Effector memory CD4-positive, alpha-beta T cell (primary cell): Measurements from ENCODE around the gene SSRP1.
"Not testable (repeated sequence)": the region's sequence is repeated elsewhere in the genome, so short reads cannot be mapped to it uniquely, and the experiment has no call there.

Experiments used
- DNase-seq, 3 donors: peaks; one replicate each; pipeline ENCODE4 v3.0.0-alpha.2; 2020
- H3K27ac ChIP-seq: 2 replicates; pipeline ENCODE4 v1.7.0; 2013; ENCODE audit warnings: mild to moderate bottlenecking, low read length, moderate library complexity; ENCODE audit not compliant: insufficient read depth, poor library complexity, severe bottlenecking
- H3K27me3 ChIP-seq: replicated peaks from 2 replicates; pipeline ENCODE4 v1.7.0; 2013; ENCODE audit warnings: mild to moderate bottlenecking, low read length; ENCODE audit not compliant: insufficient read depth, control insufficient read depth, poor library complexity, severe bottlenecking
- H3K36me3 ChIP-seq: 2 replicates; pipeline ENCODE4 v1.7.0; 2013; ENCODE audit warnings: mild to moderate bottlenecking, low read length, moderate library complexity; ENCODE audit not compliant: control insufficient read depth, insufficient read depth
- H3K4me1 ChIP-seq: 2 replicates; pipeline ENCODE4 v1.7.0; 2013; ENCODE audit warnings: low read length, mild to moderate bottlenecking; ENCODE audit not compliant: control insufficient read depth, insufficient read depth, poor library complexity, severe bottlenecking
- H3K4me3 ChIP-seq: 2 replicates; pipeline ENCODE4 v1.7.0; 2013; ENCODE audit warnings: low read length, low read depth, mild to moderate bottlenecking; ENCODE audit not compliant: insufficient read depth, poor library complexity, severe bottlenecking
- H3K9me3 ChIP-seq: 2 replicates; pipeline ENCODE4 v1.7.0; 2013; ENCODE audit warnings: mild to moderate bottlenecking, low read length, moderate library complexity; ENCODE audit not compliant: control insufficient read depth

The SSRP1 gene

DNA sequence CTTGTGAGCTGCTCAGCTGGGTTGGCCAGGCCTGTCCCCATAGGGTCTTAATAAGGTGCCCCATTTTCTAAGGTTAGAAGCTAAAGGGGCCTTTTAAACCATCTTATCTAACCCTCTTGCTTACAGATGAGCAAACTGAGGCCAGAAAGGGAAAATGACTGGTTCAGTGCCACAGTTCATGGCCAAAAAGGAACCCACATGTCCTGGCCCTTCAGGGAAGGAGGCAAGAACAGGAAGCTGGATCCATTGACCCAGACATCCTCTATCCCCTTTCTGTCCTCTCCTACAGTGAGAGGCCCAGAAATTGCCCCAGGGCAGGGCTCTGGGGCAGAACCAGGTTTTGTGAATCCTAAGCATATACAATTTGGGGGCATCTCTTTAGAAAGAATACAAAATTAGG, 35.2 kb upstream of the SSRP1 start:
- no peak overlapping the region for H3K4me3 ChIP-seq
- H3K36me3 ChIP-seq: no peaks in the 10 kb centered on the region
- no peaks in the 10 kb centered on the region for H3K27me3 ChIP-seq
- H3K9me3 ChIP-seq: no peaks in the 10 kb centered on the region
- no peaks in the 10 kb centered on the region for H3K4me1 ChIP-seq
- no peak for DNase-seq
- H3K27ac ChIP-seq: no peak overlapping the region

DNA sequence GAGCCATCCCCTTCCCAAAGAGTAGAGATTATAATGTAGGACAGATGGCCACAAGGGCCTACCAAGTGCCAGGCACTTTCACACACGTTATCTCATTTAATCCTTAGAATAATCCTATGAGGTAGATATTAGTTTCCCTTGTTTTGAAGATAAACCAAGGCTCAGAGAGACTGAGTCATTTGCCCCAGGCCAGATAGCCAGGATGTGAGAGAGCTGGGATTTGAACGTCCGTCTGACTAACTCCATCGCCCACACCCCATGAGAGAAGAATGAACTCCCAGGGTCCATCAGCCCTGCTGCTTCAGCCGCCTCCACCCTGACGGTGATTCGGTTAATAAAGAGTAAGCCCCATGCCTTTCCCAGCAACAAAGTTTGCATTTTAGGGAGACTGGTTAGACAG, 34.6 kb upstream of the SSRP1 start:
- no peaks in the 10 kb centered on the region for H3K9me3 ChIP-seq
- H3K4me1 ChIP-seq: no peaks in the 10 kb centered on the region
- H3K4me3 ChIP-seq: no peak overlapping the region
- DNase-seq: no peak
- H3K36me3 ChIP-seq: no peaks in the 10 kb centered on the region
- no peak overlapping the region for H3K27ac ChIP-seq
- H3K27me3 ChIP-seq: no peaks in the 10 kb centered on the region

- H3K4me1 ChIP-seq: no peaks in the 10 kb centered on the region
- no peak for DNase-seq
- no peak overlapping the region for H3K4me3 ChIP-seq
- H3K27me3 ChIP-seq: no peaks in the 10 kb centered on the region
- no peaks in the 10 kb centered on the region for H3K36me3 ChIP-seq
- H3K9me3 ChIP-seq: no peaks in the 10 kb centered on the region
- H3K27ac ChIP-seq: no peak overlapping the region
These were observed 33.1 kb upstream of the SSRP1 start for GRCh38 chr11:57368845-57369232.

GRCh38 chr11:57368106-57368844, 32.6 kb upstream of the SSRP1 start:
- no peaks in the 10 kb centered on the region for H3K27me3 ChIP-seq
- H3K27ac ChIP-seq: no peak overlapping the region

DNA sequence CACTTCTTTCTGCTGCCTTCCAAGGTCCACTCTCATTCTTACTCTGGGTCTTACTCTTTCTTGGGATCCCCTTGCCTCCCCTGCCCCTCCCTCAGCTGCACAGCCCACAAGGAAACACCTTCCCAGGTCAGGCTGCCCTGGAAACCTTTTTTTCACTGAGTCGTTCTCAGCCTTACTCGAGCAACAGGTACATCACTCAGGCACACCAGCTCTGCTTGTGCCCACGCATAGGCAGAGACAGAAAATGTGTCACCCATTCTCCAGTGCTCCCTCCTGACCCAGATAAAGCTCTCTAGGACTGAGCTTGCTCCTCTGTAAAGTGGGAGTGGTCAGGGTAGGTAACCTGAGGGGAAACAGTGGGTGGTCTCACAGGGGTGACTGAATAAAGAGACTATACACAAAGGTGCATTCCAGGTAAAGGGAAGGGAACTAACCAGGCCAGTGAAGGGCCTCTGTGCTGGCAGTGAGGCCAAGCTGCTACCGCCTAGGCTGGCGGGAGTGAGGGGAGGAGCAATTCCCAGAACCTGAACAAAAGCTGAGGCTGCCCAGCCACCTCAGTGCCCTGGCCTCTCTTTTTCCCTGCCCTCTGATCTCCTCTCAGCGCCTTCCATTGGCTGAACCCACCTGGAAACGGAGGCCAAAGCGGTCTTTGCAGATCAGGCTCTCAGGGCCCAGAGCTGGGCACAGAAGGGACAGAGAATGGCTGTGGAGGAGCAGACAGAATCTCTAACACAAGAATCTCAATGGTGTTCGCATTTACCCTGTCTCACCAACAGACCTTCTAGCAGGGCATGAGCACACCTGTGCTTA, 29.4 kb upstream of the SSRP1 start:
- DNase-seq: no peak
- no peaks in the 10 kb centered on the region for H3K36me3 ChIP-seq
- H3K27me3 ChIP-seq: no peaks in the 10 kb centered on the region

More at GRCh38 chr11:57368106-57368844, 32.6 kb upstream of the SSRP1 start:
- DNase-seq: no peak
- H3K4me3 ChIP-seq: no peak overlapping the region
- no peaks in the 10 kb centered on the region for H3K36me3 ChIP-seq
- no peaks in the 10 kb centered on the region for H3K4me1 ChIP-seq
- no peaks in the 10 kb centered on the region for H3K9me3 ChIP-seq

DNA sequence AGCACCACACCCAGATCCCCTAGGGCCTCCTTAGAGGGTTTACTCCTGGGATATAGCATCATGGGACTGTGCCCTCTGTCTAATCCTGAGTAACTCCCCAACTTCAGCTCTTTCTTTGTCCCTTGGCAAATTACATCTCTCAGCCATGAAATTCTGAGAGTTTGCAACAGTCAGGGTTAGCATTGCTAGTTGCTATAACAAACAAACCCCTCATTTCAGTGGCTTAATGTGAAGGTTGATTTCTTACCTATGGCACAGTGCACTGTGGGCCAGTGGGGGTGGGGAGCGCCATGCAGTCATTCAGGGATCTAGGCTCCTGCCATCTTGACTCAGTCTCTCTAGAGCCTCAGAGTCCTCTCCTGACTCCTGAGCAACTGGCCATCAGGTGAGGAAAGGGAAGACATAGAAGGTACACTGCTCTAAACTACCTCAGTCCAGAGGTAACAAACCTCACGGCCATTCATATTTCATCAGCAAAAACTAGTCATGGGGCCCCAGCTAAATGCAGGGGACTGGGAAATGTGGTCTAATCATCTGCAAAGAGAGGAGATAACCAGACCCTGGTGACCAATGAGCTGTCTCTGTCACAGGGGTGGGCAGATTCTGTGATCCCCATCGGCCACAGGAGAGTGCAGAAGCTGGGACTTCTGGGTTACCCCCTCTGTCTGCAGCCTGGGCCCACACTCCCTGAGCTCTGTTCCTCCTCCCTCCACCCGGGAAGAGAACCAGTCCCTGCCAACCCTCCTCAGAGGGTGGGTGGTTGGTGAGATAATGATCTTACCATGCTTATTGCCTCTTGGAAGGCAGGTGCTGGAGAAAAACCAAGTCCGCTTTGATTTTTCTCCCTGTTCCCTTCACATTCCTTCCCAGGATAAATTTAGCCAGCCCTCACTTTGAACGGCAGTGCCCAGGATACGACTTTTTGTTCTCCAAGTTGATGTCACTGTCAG, 27.7 kb upstream of the SSRP1 start:
- no peaks in the 10 kb centered on the region for H3K36me3 ChIP-seq
- no peak overlapping the region for H3K4me3 ChIP-seq
- DNase-seq: no peak
- no peak overlapping the region for H3K27ac ChIP-seq
- H3K4me1 ChIP-seq: no peaks in the 10 kb centered on the region
- H3K9me3 ChIP-seq: no peaks in the 10 kb centered on the region
- no peaks in the 10 kb centered on the region for H3K27me3 ChIP-seq

More for the DNA sequence above, 29.4 kb upstream of the SSRP1 start:
- H3K9me3 ChIP-seq: no peaks in the 10 kb centered on the region
- H3K4me3 ChIP-seq: no peak overlapping the region
- H3K27ac ChIP-seq: no peak overlapping the region
- no peaks in the 10 kb centered on the region for H3K4me1 ChIP-seq

- Histone ChIP-seq H3K4me3 (no peak overlapping the region), H3K9me3 (no peaks in the 10 kb centered on the region), H3K4me1 (no peaks in the 10 kb centered on the region), H3K27me3 (no peaks in the 10 kb centered on the region), H3K36me3 (no peaks in the 10 kb centered on the region), H3K27ac (no peak overlapping the region)
- DNase-seq: no peak
These were observed 26.2 kb upstream of the SSRP1 start for GRCh38 chr11:57361926-57362325.

- not testable (repeated sequence) for H3K27me3 ChIP-seq, H3K9me3 ChIP-seq, H3K4me3 ChIP-seq, H3K36me3 ChIP-seq, H3K27ac ChIP-seq, H3K4me1 ChIP-seq, DNase-seq
These were observed 25.7 kb upstream of the SSRP1 start for GRCh38 chr11:57361420-57361819.

- H3K4me3 ChIP-seq: no peak overlapping the region
- H3K36me3 ChIP-seq: no peaks in the 10 kb centered on the region
- no peaks in the 10 kb centered on the region for H3K4me1 ChIP-seq
- H3K27me3 ChIP-seq: no peaks in the 10 kb centered on the region
- no peak for DNase-seq
- no peaks in the 10 kb centered on the region for H3K9me3 ChIP-seq
- no peak overlapping the region for H3K27ac ChIP-seq
These were observed 25.3 kb upstream of the SSRP1 start for GRCh38 chr11:57360991-57361390.
